SH-SY5Y (cell line): Measurements from ENCODE around the gene SCAND1.

ENCODE experiments used
- GATA2 ChIP-seq: IDR thresholded peaks from 2 replicates; pipeline ENCODE4 v1.6.1; 2011; ENCODE audit warnings: mild to moderate bottlenecking, low read depth, low read length
- GATA3 ChIP-seq: IDR thresholded peaks from 2 replicates; pipeline ENCODE4 v1.6.1; 2011; ENCODE audit warnings: low read depth, mild to moderate bottlenecking, low read length, moderate library complexity

GRCh38 chr20:35992713-35993335 is 38.5 kb upstream of the SCAND1 start:
- TF ChIP-seq GATA3 (no peak), GATA2 (no peak)
